WTC11 (cell line): ENCODE results near the gene PBX3. TPM values are rescaled to one million over a fixed set of nuclear protein-coding genes. Genes with fewer than 3 reads are reported as not detected.
A peak's percentile ranks its signal among the peaks of the same experiment; 100 is the strongest.

Experiments
- ATAC-seq: fragments of 200-7000 bp; cut with Tn5 transposase; 2 replicates; pipeline ENCODE4 v1.10.0; 2021; ENCODE audit warnings: mild to moderate bottlenecking, moderate library complexity
- CTCF ChIA-PET: fragments of 300-600 bp; sonication (Branson Sonifier 250); formaldehyde crosslinking; loops from one replicate; lab custom pipeline; 2021; ENCODE audit warnings: antibody characterized with exemption; lab: Charles Lee
- POLR2A ChIA-PET: fragments of 350-600 bp; sonication (Branson Sonifier 250); formaldehyde crosslinking; loops from one replicate; lab custom pipeline; 2021; ENCODE audit warnings: antibody characterized with exemption; lab: Charles Lee
- DNase-seq: peaks from one replicate; pipeline ENCODE4 v3.0.0; 2021; ENCODE audit warnings: low spot score
- H3K27ac Mint-ChIP-seq: 2 replicates; pipeline ENCODE4 v1.8.0; 2021; ENCODE audit warnings: mixed read lengths
- H3K27me3 Mint-ChIP-seq: 2 replicates; pipeline ENCODE4 v1.8.0; 2021; ENCODE audit warnings: low read depth, mild to moderate bottlenecking, moderate library complexity, mixed read lengths
- H3K36me3 Mint-ChIP-seq: 2 replicates; pipeline ENCODE4 v1.8.0; 2021; ENCODE audit warnings: mixed read lengths
- H3K4me1 Mint-ChIP-seq: 2 replicates; pipeline ENCODE4 v1.8.0; 2022; ENCODE audit warnings: mixed read lengths
- H3K4me3 Mint-ChIP-seq: 2 replicates; pipeline ENCODE4 v1.8.0; 2021; ENCODE audit warnings: mild to moderate bottlenecking, moderate library complexity, mixed read lengths
- H3K9me3 Mint-ChIP-seq: 2 replicates; pipeline ENCODE4 v1.8.0; 2021; ENCODE audit warnings: mixed read lengths
- AFF4 ChIP-seq: sonication (generic); formaldehyde crosslinking; IDR thresholded peaks from 2 replicates; pipeline ENCODE4 v1.8.1; 2023; ENCODE audit warnings: mild to moderate bottlenecking, missing genetic modification reagents, borderline replicate concordance
- AR ChIP-seq: fragments of 250-450 bp; sonication (Bioruptor Pico); IDR thresholded peaks from 2 replicates; pipeline ENCODE4 v1.9.0; 2021; ENCODE audit warnings: mild to moderate bottlenecking
- E2F4 ChIP-seq: sonication (generic); formaldehyde crosslinking; IDR thresholded peaks from 2 replicates; pipeline ENCODE4 v1.8.1; 2022; ENCODE audit warnings: low read depth, mild to moderate bottlenecking, moderate library complexity, missing genetic modification reagents, borderline replicate concordance
- HMGA2 ChIP-seq: fragments of 250-450 bp; sonication (Bioruptor Pico); IDR thresholded peaks from 2 replicates; pipeline ENCODE4 v1.4.0; 2021; ENCODE audit warnings: mild to moderate bottlenecking, moderate library complexity
- HMGXB4 ChIP-seq: sonication (generic); formaldehyde crosslinking; IDR thresholded peaks from 2 replicates; pipeline ENCODE4 v1.8.1; 2023; ENCODE audit warnings: mild to moderate bottlenecking, moderate library complexity, missing genetic modification reagents
- IRF2 ChIP-seq: sonication (generic); formaldehyde crosslinking; IDR thresholded peaks from 2 replicates; pipeline ENCODE4 v1.8.0; 2022; ENCODE audit warnings: low read depth, missing genetic modification reagents, borderline replicate concordance
- KAT7 ChIP-seq: sonication (generic); formaldehyde crosslinking; IDR thresholded peaks from 2 replicates; pipeline ENCODE4 v1.8.1; 2023; ENCODE audit warnings: missing genetic modification reagents, mild to moderate bottlenecking, borderline replicate concordance
- MAX ChIP-seq: sonication (generic); formaldehyde crosslinking; IDR thresholded peaks from 2 replicates; pipeline ENCODE4 v1.8.0; 2022; ENCODE audit warnings: mild to moderate bottlenecking, missing genetic modification reagents
- MXD4 ChIP-seq: fragments of 250-450 bp; sonication (Bioruptor Pico); IDR thresholded peaks from 2 replicates; pipeline ENCODE4 v1.8.0; 2021; ENCODE audit warnings: mild to moderate bottlenecking, moderate library complexity, borderline replicate concordance
- PRRX2 ChIP-seq: fragments of 250-450 bp; sonication (Bioruptor Pico); IDR thresholded peaks from 2 replicates; pipeline ENCODE4 v1.8.0; 2021; ENCODE audit warnings: mild to moderate bottlenecking
- TEAD4 ChIP-seq: sonication (generic); formaldehyde crosslinking; IDR thresholded peaks from 2 replicates; pipeline ENCODE4 v1.8.0; 2022; ENCODE audit warnings: mild to moderate bottlenecking, missing genetic modification reagents
- TP53 ChIP-seq: sonication (generic); formaldehyde crosslinking; IDR thresholded peaks from 2 replicates; pipeline ENCODE4 v1.8.1; 2023; ENCODE audit warnings: mild to moderate bottlenecking, missing genetic modification reagents
- ZNF416 ChIP-seq: fragments of 250-450 bp; sonication (Bioruptor Pico); IDR thresholded peaks from 2 replicates; pipeline ENCODE4 v1.9.0; 2021; ENCODE audit warnings: mild to moderate bottlenecking, inconsistent platforms
- ZNF423 ChIP-seq: fragments of 250-450 bp; sonication (Bioruptor Pico); IDR thresholded peaks from 2 replicates; pipeline ENCODE4 v2.1.2; 2022; ENCODE audit warnings: mild to moderate bottlenecking, moderate library complexity
- ZNF671 ChIP-seq: fragments of 250-450 bp; sonication (Bioruptor Pico); IDR thresholded peaks from 2 replicates; pipeline ENCODE4 v1.8.0; 2021; ENCODE audit warnings: mild to moderate bottlenecking
- total RNA-seq: library from RNA; stranded (reverse); gene quantifications from 3 replicates; pipeline ENCODE4 v1.2.3, GENCODE V29; 2021
- TF ChIP-seq, protein P1 (sequence below): sonication (generic); formaldehyde crosslinking; IDR thresholded peaks from 2 replicates; pipeline ENCODE4 v1.8.0; 2023; ENCODE audit warnings: missing genetic modification reagents, mild to moderate bottlenecking, borderline replicate concordance
- TF ChIP-seq, protein P2 (sequence below): fragments of 250-450 bp; sonication (Bioruptor Pico); IDR thresholded peaks from 2 replicates; pipeline ENCODE4 v1.9.0; 2021; ENCODE audit warnings: mild to moderate bottlenecking, borderline replicate concordance

Gene PBX3
- total RNA-seq, 1 experiment from 2014 or later = 48.5 TPM

DNA sequence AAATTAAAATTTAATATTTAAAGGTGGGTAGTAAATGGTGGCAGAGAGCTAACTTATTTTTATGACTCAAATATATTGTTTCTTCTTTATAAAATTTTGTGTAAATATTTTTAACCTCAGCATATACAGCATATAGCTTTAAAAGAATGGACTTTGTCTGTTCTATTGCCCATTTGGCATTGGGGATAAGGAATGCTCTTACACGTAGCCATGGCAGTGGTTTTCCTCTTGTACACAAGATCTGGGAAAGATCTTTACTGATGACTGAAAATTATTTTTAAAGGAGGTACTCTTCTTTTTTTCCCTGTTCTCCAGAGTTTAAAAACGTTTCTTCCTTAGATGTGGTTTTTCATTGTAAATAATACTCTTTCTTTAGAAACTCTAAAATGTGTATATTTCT is 75.0 kb downstream of the PBX3 start:
- ATAC-seq (no peak), DNase-seq (no peak)
- ChIA-PET POLR2A (no interaction called here), CTCF (no interaction called here)
- H3K4me1 Mint-ChIP-seq = peaks cover 5% of the 10 kb centered on the region
- no peaks in the 10 kb centered on the region for H3K27me3 Mint-ChIP-seq
- no peaks in the 10 kb centered on the region for H3K9me3 Mint-ChIP-seq
- TF ChIP-seq MAX (CRISPR knock-in tag) = no peak
- TF ChIP-seq KAT7 = no peak
- TF ChIP-seq, protein P1, sequence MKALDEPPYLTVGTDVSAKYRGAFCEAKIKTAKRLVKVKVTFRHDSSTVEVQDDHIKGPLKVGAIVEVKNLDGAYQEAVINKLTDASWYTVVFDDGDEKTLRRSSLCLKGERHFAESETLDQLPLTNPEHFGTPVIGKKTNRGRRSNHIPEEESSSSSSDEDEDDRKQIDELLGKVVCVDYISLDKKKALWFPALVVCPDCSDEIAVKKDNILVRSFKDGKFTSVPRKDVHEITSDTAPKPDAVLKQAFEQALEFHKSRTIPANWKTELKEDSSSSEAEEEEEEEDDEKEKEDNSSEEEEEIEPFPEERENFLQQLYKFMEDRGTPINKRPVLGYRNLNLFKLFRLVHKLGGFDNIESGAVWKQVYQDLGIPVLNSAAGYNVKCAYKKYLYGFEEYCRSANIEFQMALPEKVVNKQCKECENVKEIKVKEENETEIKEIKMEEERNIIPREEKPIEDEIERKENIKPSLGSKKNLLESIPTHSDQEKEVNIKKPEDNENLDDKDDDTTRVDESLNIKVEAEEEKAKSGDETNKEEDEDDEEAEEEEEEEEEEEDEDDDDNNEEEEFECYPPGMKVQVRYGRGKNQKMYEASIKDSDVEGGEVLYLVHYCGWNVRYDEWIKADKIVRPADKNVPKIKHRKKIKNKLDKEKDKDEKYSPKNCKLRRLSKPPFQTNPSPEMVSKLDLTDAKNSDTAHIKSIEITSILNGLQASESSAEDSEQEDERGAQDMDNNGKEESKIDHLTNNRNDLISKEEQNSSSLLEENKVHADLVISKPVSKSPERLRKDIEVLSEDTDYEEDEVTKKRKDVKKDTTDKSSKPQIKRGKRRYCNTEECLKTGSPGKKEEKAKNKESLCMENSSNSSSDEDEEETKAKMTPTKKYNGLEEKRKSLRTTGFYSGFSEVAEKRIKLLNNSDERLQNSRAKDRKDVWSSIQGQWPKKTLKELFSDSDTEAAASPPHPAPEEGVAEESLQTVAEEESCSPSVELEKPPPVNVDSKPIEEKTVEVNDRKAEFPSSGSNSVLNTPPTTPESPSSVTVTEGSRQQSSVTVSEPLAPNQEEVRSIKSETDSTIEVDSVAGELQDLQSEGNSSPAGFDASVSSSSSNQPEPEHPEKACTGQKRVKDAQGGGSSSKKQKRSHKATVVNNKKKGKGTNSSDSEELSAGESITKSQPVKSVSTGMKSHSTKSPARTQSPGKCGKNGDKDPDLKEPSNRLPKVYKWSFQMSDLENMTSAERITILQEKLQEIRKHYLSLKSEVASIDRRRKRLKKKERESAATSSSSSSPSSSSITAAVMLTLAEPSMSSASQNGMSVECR (CRISPR knock-in tag) = no peak
- no peak for TF ChIP-seq AFF4 (CRISPR knock-in tag)
- no peak for TF ChIP-seq PRRX2 (CRISPR knock-in tag)
- no peak for TF ChIP-seq ZNF671 (CRISPR knock-in tag)
- no peak for TF ChIP-seq IRF2 (CRISPR knock-in tag)
- no peak for TF ChIP-seq HMGA2
- no peak for TF ChIP-seq ZNF416 (CRISPR knock-in tag)
- no peak for TF ChIP-seq AR (CRISPR knock-in tag)
- no peak for TF ChIP-seq TEAD4 (CRISPR knock-in tag)
- no peak for TF ChIP-seq HMGXB4 (CRISPR knock-in tag)
- H3K27ac Mint-ChIP-seq = no peak overlapping the region
- no peaks in the 10 kb centered on the region for H3K36me3 Mint-ChIP-seq
- H3K4me3 Mint-ChIP-seq = no peak overlapping the region

GRCh38 chr9:125822902-125823301 is 75.7 kb downstream of the PBX3 start:
- CTCF ChIA-PET = no interaction called here
- POLR2A ChIA-PET = no interaction called here
- TF ChIP-seq TP53 (CRISPR knock-in tag) (no peak), E2F4 (CRISPR knock-in tag) (no peak), MXD4 (CRISPR knock-in tag) (no peak), ZNF423 (CRISPR knock-in tag) (no peak)
- TF ChIP-seq, protein P2, sequence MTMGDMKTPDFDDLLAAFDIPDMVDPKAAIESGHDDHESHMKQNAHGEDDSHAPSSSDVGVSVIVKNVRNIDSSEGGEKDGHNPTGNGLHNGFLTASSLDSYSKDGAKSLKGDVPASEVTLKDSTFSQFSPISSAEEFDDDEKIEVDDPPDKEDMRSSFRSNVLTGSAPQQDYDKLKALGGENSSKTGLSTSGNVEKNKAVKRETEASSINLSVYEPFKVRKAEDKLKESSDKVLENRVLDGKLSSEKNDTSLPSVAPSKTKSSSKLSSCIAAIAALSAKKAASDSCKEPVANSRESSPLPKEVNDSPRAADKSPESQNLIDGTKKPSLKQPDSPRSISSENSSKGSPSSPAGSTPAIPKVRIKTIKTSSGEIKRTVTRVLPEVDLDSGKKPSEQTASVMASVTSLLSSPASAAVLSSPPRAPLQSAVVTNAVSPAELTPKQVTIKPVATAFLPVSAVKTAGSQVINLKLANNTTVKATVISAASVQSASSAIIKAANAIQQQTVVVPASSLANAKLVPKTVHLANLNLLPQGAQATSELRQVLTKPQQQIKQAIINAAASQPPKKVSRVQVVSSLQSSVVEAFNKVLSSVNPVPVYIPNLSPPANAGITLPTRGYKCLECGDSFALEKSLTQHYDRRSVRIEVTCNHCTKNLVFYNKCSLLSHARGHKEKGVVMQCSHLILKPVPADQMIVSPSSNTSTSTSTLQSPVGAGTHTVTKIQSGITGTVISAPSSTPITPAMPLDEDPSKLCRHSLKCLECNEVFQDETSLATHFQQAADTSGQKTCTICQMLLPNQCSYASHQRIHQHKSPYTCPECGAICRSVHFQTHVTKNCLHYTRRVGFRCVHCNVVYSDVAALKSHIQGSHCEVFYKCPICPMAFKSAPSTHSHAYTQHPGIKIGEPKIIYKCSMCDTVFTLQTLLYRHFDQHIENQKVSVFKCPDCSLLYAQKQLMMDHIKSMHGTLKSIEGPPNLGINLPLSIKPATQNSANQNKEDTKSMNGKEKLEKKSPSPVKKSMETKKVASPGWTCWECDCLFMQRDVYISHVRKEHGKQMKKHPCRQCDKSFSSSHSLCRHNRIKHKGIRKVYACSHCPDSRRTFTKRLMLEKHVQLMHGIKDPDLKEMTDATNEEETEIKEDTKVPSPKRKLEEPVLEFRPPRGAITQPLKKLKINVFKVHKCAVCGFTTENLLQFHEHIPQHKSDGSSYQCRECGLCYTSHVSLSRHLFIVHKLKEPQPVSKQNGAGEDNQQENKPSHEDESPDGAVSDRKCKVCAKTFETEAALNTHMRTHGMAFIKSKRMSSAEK = no peak

More at GRCh38 chr9:125822902-125823301, 75.7 kb downstream of the PBX3 start:
- H3K4me3 Mint-ChIP-seq = no peak overlapping the region
- no peak for ATAC-seq
- no peaks in the 10 kb centered on the region for H3K9me3 Mint-ChIP-seq
- H3K27ac Mint-ChIP-seq = peak overlapping the region; percentile 90; the same call in 1 of the 2 replicates
- no peaks in the 10 kb centered on the region for H3K27me3 Mint-ChIP-seq
- peaks cover 5% of the 10 kb centered on the region for H3K4me1 Mint-ChIP-seq
- no peak for DNase-seq
- no peaks in the 10 kb centered on the region for H3K36me3 Mint-ChIP-seq
